Transverse colon (tissue), 4 donors: ENCODE measurements around the gene TAPBPL. TPM values are rescaled to one million over a fixed set of nuclear protein-coding genes. Genes with fewer than 3 reads are reported as not detected.
A peak's percentile ranks its signal among the peaks of the same experiment; 100 is the strongest.
"Not testable (repeated sequence)": the region's sequence is repeated elsewhere in the genome, so short reads cannot be mapped to it uniquely, and the experiment has no call there.

Experiments used
- DNase-seq: peaks from one replicate; pipeline ENCODE4 v3.0.0-alpha.2; 2019
- H3K27ac ChIP-seq, 4 donors: fragments of 200-600 bp; sonication (generic); 2 replicates each; pipeline ENCODE4 v1.5.1; 2016 to 2018; ENCODE audit warnings: inconsistent platforms in 4 of 4
- H3K27me3 ChIP-seq: fragments of 200-600 bp; sonication (generic); 2 replicates; pipeline ENCODE4 v1.5.1; 2017; ENCODE audit warnings: inconsistent platforms
- H3K36me3 ChIP-seq, 4 donors: fragments of 200-600 bp; sonication (generic); 2 replicates each; pipeline ENCODE4 v1.5.1; 2017 to 2019; ENCODE audit warnings: inconsistent platforms in 4 of 4
- H3K4me1 ChIP-seq, 4 donors: fragments of 200-600 bp; sonication (generic); 2 replicates each; pipeline ENCODE4 v1.5.1; 2017 to 2020; ENCODE audit warnings: inconsistent platforms in 4 of 4
- H3K4me3 ChIP-seq, 4 donors: fragments of 200-600 bp; sonication (generic); 1 replicate in 1 of 4; 2 replicates in 3 of 4; pipeline versions ENCODE4 v1.5.1 to v1.6.1; 2017 to 2019; ENCODE audit warnings: inconsistent platforms in 4 of 4
- H3K9me3 ChIP-seq, 2 donors: fragments of 200-600 bp; sonication (generic); 2 replicates each; pipeline ENCODE4 v1.5.1; 2017 to 2019; ENCODE audit warnings: inconsistent platforms in 2 of 2
- EP300 ChIP-seq: sonication (generic); formaldehyde crosslinking; IDR thresholded peaks from one replicate; pipeline ENCODE4 v1.6.1; 2017; ENCODE audit warnings: antibody characterized with exemption, low read depth
- POLR2A ChIP-seq: fragments of 450-650 bp; IDR thresholded peaks from one replicate; pipeline ENCODE4 v1.6.1; 2016; ENCODE audit warnings: antibody characterized with exemption, mild to moderate bottlenecking, moderate library complexity
- POLR2AphosphoS5 ChIP-seq, 3 donors: sonication (generic); formaldehyde crosslinking; IDR thresholded peaks; one replicate each; pipeline ENCODE4 v1.6.1; 2016; ENCODE audit warnings: antibody characterized with exemption in 3 of 3
- WGBS, 2 donors: methylation state at CpG; one replicate each; pipeline ENCODE4 v1.1.5; 2018; ENCODE audit warnings: low coverage in 1 of 2; 5-methylcytosine and 5-hydroxymethylcytosine counted together
- in situ Hi-C, 4 donors: fragments of 200-750 bp; cut with MboI; loops; one replicate each; pipeline versions ENCODE4 v1.15.0 to v1.15.1; 2017; ENCODE audit warnings: low sequenced_read_pairs in 3 of 4, low pct_ligation_motif_present in 1 of 4, low pct_unique_long_range_greater_than_20kb in 1 of 4
- intact Hi-C: fragments of 100-400 bp; cut with DNase I; formaldehyde crosslinking; loops from one replicate; pipeline ENCODE4 v1.15.1; 2023; ENCODE audit warnings: low total_unique reads
- total RNA-seq, 4 donors: library from RNA; depleted of rRNA; stranded (reverse); fragments of >200 nt; gene quantifications; one replicate each; pipeline ENCODE4 v1.1.0, GENCODE V29; 2016
- TF ChIP-seq, protein P1 (sequence below), 5 experiments: fragments of 200-600 bp in 3 of 5; fragments of 450-650 bp in 2 of 5; sonication (generic) in 3 of 5; IDR thresholded peaks; 1 replicate in 2 of 5; 2 replicates in 3 of 5; pipeline ENCODE4 v1.5.1; 2016 to 2017; ENCODE audit warnings: antibody characterized with exemption in 5 of 5, inconsistent platforms in 3 of 5, mild to moderate bottlenecking in 2 of 5, moderate library complexity in 1 of 5

Gene TAPBPL
- total RNA-seq, 4 donors from 2014 or later: 47.6 to 99.1 (median 79.3) TPM

- Histone ChIP-seq H3K4me1 (peaks cover 12 to 58% (median 16%) of the 10 kb centered on the region in 4 donors), H3K9me3 (no peaks in the 10 kb centered on the region), H3K27ac (peak overlapping the region; percentile 11 to 76 (median 46)), H3K27me3 (no peaks in the 10 kb centered on the region), H3K4me3 (no peak overlapping the region), H3K36me3 (peaks cover 0 to 47% (median 22%) of the 10 kb centered on the region in 4 donors)
- no peak for DNase-seq
- in situ Hi-C loops: loop anchor here in 2 of 4 donors (25.0 kb wide), 1 partner anchor 127 kb away; the partner anchor contains the start of gene TNFRSF1A (in 2 of the 2)
- 78 to 82% methylated on average over 5 to 6 of the region's 6 CpGs for WGBS, 2 donors
- TF ChIP-seq EP300 (no peak), POLR2A (no peak), POLR2AphosphoS5 (IDR thresholded peaks at IDR 0.05) (no peak)
- TF ChIP-seq, protein P1, sequence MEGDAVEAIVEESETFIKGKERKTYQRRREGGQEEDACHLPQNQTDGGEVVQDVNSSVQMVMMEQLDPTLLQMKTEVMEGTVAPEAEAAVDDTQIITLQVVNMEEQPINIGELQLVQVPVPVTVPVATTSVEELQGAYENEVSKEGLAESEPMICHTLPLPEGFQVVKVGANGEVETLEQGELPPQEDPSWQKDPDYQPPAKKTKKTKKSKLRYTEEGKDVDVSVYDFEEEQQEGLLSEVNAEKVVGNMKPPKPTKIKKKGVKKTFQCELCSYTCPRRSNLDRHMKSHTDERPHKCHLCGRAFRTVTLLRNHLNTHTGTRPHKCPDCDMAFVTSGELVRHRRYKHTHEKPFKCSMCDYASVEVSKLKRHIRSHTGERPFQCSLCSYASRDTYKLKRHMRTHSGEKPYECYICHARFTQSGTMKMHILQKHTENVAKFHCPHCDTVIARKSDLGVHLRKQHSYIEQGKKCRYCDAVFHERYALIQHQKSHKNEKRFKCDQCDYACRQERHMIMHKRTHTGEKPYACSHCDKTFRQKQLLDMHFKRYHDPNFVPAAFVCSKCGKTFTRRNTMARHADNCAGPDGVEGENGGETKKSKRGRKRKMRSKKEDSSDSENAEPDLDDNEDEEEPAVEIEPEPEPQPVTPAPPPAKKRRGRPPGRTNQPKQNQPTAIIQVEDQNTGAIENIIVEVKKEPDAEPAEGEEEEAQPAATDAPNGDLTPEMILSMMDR (IDR thresholded peaks at IDR 0.05): no peak
- intact Hi-C loops: loop anchor here (5.0 kb wide), 1 partner anchor 42 kb away; no protein-coding TSS in a partner anchor
Observed at GRCh38 chr12:6463858-6464257, 12.0 kb downstream of the TAPBPL start.

DNA sequence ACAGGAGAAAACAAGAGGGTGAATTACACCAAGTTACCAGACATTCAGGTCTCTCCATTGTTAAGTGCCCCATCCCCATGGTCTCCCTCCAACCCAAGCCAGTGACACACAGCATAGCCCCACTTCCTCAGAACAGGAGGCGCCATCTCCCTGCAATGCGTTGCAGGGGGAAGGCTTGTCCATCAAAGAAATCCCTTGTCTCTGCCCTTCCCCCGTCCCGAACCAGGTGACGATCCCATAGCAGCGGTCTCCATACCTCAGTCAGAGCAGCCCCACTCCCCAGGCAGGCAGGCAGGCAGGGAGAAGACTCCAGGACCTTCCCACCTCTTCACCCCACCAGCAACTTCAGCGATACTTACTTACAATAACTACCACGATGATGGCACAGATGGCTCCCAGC is 12.7 kb downstream of the TAPBPL start:
- TF ChIP-seq, protein P1 (IDR thresholded peaks at IDR 0.05): no peak
- TF ChIP-seq POLR2AphosphoS5 (IDR thresholded peaks at IDR 0.05): no peak
- no peak for TF ChIP-seq POLR2A
- H3K36me3 ChIP-seq: peaks cover 0 to 41% (median 18%) of the 10 kb centered on the region in 4 donors
- H3K27me3 ChIP-seq: no peaks in the 10 kb centered on the region
- DNase-seq: no peak
- peaks cover 12 to 65% (median 23%) of the 10 kb centered on the region in 4 donors for H3K4me1 ChIP-seq
- peak overlapping the region in 2 of 4 donors; percentile 32 to 76 for H3K27ac ChIP-seq
- intact Hi-C loops (loop anchor here (5.0 kb wide), 1 partner anchor 42 kb away; no protein-coding TSS in a partner anchor), in situ Hi-C loops (loop anchor here in 2 of 4 donors (25.0 kb wide), 1 partner anchor 127 kb away; the partner anchor contains the start of gene TNFRSF1A (in 2 of the 2))
- no peaks in the 10 kb centered on the region for H3K9me3 ChIP-seq
- no peak overlapping the region for H3K4me3 ChIP-seq
- WGBS, 2 donors: 89% methylated on average over 8 of the region's 8 CpGs; no CpG with 5 or more reads in 1 of the 2 donors

DNA sequence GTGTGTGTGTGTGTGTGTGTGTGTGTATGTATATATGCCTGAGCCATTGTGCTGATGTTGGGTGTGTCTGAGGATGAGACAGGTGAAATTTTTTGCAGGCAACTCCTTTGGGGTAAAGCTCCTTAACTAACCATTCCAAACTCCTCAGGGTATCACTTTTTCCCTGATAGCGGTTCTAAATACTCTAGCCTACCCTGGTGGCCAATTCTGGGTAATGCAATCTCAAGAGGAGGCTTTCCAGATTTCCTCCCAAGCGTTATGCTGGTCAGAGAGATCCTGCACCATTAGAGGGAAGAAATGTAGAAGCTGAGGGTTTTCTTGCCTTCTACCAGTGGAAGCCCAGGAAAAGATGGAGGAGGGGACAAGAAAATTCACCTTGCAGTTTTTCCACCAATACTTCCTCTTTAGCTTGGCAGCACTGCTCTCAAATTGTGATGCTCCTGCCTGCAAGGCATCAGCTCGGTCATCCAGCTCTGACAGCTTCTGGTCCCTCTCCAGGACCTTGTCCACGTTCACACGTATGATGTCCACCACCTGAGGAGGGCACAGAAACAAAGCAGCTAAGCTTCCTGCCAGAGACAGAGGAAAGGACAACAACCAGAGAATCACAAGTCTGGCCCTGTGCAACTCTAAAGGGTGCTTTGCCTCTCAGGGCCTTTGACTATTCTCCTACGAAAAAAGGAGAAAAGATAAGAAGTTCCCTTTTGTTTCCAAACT is 13.8 kb downstream of the TAPBPL start:
- Histone ChIP-seq H3K9me3 (no peaks in the 10 kb centered on the region), H3K27ac (peak overlapping the region in 1 of 4 donors; percentile 23), H3K36me3 (peaks cover 0 to 32% (median 15%) of the 10 kb centered on the region in 4 donors), H3K4me3 (no peak overlapping the region), H3K27me3 (no peaks in the 10 kb centered on the region), H3K4me1 (peaks cover 12 to 67% (median 29%) of the 10 kb centered on the region in 4 donors)
- 23 to 42% methylated on average over 4 to 6 of the region's 6 CpGs for WGBS, 2 donors
- DNase-seq: peak; percentile 66
- TF ChIP-seq, protein P1 (IDR thresholded peaks at IDR 0.05): peak; percentile 77 to 94 (median 86)
- TF ChIP-seq POLR2A (no peak), EP300 (no peak), POLR2AphosphoS5 (IDR thresholded peaks at IDR 0.05) (peak in 1 of 3 donors; percentile 22)
- intact Hi-C loops (loop anchor here (5.0 kb wide), 1 partner anchor 143 kb away; no protein-coding TSS in a partner anchor), in situ Hi-C loops (loop anchor here in 2 of 4 donors (5.0 to 25.0 kb wide), 2 partner anchors 43 to 128 kb away; partner anchors contain the start of gene TNFRSF1A (in 2 of the 2))

DNA sequence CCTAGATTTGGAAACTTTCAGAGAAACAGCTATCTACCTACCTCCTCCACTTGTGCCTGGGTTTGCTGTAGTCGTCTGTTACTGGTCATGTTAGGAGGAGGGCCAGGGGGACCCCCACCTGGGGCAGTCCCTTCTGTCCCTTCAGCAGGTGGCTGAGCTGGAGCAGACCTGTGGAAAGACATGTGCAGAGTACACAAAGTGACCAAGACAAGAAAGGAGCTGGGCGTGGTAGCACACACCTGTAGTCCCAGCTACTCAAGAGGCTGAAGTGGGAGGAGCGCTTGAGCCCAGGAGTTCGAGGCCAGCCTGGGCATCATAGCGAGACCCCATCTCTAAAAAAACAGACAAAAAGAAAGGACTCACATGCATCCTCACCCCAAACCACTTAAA is 14.3 kb downstream of the TAPBPL start:
- no peaks in the 10 kb centered on the region for H3K27me3 ChIP-seq
- no peak for DNase-seq
- H3K4me3 ChIP-seq: no peak overlapping the region
- no peaks in the 10 kb centered on the region for H3K9me3 ChIP-seq
- 75 to 85% methylated on average over 4 to 5 of the region's 5 CpGs for WGBS, 2 donors
- peak overlapping the region in 1 of 4 donors; percentile 23 for H3K27ac ChIP-seq
- H3K36me3 ChIP-seq: peaks cover 0 to 29% (median 13%) of the 10 kb centered on the region in 4 donors
- in situ Hi-C loops: loop anchor here in 2 of 4 donors (5.0 to 25.0 kb wide), 2 partner anchors 44 to 129 kb away; partner anchors contain the start of gene TNFRSF1A (in 2 of the 2)
- TF ChIP-seq POLR2AphosphoS5 (IDR thresholded peaks at IDR 0.05): no peak
- intact Hi-C loops: loop anchor here (5.0 kb wide), 1 partner anchor 144 kb away; no protein-coding TSS in a partner anchor
- peaks cover 12 to 64% (median 30%) of the 10 kb centered on the region in 4 donors for H3K4me1 ChIP-seq

DNA sequence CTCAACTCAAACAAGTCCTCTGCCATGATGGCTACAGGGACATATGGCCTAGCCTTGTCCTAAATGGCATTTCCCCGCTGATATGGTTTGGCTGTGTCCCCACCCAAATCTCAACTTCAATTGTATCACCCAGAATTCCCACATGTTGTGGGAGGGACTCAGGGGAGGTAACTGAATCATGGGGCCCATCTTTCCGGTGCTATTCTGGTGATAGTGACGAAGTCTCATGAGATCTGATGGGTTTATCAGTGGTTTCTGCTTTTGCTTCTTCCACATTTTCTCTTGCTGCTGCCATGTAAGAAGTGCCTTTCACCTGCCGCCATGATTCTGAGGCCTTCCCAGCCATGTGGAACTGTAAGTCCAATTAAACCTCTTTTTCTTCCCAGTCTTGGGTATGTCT is 14.9 kb downstream of the TAPBPL start:
- intact Hi-C loops (loop anchor here (5.0 kb wide), 1 partner anchor 144 kb away; no protein-coding TSS in a partner anchor), in situ Hi-C loops (loop anchor here in 2 of 4 donors (5.0 to 25.0 kb wide), 2 partner anchors 44 to 129 kb away; partner anchors contain the start of gene TNFRSF1A (in 2 of the 2))
- peaks cover 12 to 62% (median 33%) of the 10 kb centered on the region in 4 donors for H3K4me1 ChIP-seq
- H3K27ac ChIP-seq, DNase-seq, H3K9me3 ChIP-seq, H3K27me3 ChIP-seq, H3K4me3 ChIP-seq: not testable (repeated sequence)
- 87 to 100% methylated on average over 1 to 4 of the region's 4 CpGs for WGBS, 2 donors
- H3K36me3 ChIP-seq: peaks cover 0 to 29% (median 10%) of the 10 kb centered on the region in 4 donors

DNA sequence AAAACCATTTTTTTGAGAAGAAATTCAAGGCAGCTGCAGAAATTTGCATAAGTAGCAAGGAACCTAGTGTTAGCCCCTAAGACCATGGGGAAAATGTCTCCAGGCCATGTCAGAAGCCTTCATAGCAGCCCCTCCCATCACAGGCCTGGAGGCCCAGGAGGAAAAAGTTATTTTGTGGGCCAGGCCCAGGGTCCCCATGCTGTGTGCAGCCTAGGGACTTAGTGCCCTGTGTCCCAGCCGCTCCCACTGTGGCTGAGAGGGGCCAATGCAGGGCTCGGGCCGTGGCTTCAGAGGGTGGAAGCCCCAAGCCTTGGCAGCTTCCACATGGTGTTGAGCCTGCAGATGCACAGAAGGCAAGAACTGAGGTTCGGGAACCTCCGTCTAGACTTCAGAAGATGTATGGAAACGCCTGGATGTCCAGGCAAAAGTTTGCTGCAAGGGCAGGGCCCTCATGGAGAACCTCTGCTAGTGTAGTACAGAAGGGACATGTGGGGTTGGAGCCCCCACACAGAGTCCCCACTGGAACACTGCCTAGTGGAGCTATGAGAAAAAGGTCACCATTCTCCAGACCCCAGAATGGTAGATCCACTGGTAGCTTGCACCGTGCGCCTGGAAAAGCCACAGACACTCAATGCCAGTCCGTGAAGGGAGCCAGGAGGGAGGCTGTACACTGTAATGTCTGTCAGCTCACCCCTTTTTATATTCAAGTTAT is 15.9 kb downstream of the TAPBPL start:
- Histone ChIP-seq H3K36me3 (peaks cover 0 to 21% (median 9%) of the 10 kb centered on the region in 4 donors), H3K4me1 (peaks cover 8 to 56% (median 33%) of the 10 kb centered on the region in 4 donors), H3K27ac (peak overlapping the region in 2 of 4 donors; percentile 13 to 90)
- 80 to 87% methylated on average over 3 to 8 of the region's 9 CpGs for WGBS, 2 donors
- DNase-seq, H3K27me3 ChIP-seq, H3K4me3 ChIP-seq, H3K9me3 ChIP-seq: not testable (repeated sequence)
- in situ Hi-C loops: loop anchor here in 2 of 4 donors (5.0 to 25.0 kb wide), 2 partner anchors 45 to 130 kb away; partner anchors contain the start of gene TNFRSF1A (in 2 of the 2)
- intact Hi-C loops: loop anchor here (5.0 kb wide), 1 partner anchor 145 kb away; no protein-coding TSS in a partner anchor
